Measurements from ENCODE around the gene GATA2.

The GATA2 gene

GRCh38 chr3:128429751-128430150 lies 63.2 kb downstream of the GATA2 start:
- no peak for DNase-seq (ENCODE audit: low spot score)
- no peak for TF ChIP-seq CTCF (IDR thresholded peaks at IDR 0.05)
- no peak overlapping the region for H3K4me3 ChIP-seq
- H3K27ac ChIP-seq, result no peak overlapping the region

All from coronary artery (tissue), 2 donors.